ENCODE data around the gene HAUS5. TPM values are rescaled to one million over a fixed set of nuclear protein-coding genes. Genes with fewer than 3 reads are reported as not detected.
"Not testable (repeated sequence)": the region's sequence is repeated elsewhere in the genome, so short reads cannot be mapped to it uniquely, and the experiment has no call there.

HAUS5 gene
- total and polyA plus RNA-seq, 2 donors (not counting 1 experiment from before 2014, with no cell fraction given) = 32.2 to 42.8 TPM

- 74% methylated on average over 6 of the region's 9 CpGs for WGBS (ENCODE audit: insufficient coverage)
- H2AFZ ChIP-seq (ENCODE audit: insufficient read depth, low read depth, low read length, poor library complexity, severe bottlenecking) = no peak overlapping the region
- TF ChIP-seq CTCF (IDR thresholded peaks at IDR 0.05) (no peak), EZH2 (IDR thresholded peaks at IDR 0.05; ENCODE audit: borderline replicate concordance, insufficient read depth, low read depth, low read length, poor library complexity, severe bottlenecking) (no peak)
- H3K4me3 ChIP-seq (ENCODE audit: control extremely low read depth in 1 of 5, extremely low read depth in 1 of 5, insufficient read depth in 1 of 5, low read depth in 2 of 5, low read length in 4 of 5) = no peak overlapping the region
- no peaks in the 10 kb centered on the region for H3K9me3 Mint-ChIP-seq (ENCODE audit: insufficient read depth)
- ChIA-PET POLR2A (no interaction called here), CTCF (interaction anchor here (0.6 to 1.0 kb wide), 2 partner anchors 42 to 44 kb away, joined by 3 to 7 read pairs; no protein-coding TSS in a partner anchor)
- H3K27me3 ChIP-seq (replicated peaks in 1 of 4; ENCODE audit: control extremely low read depth in 1 of 4, control insufficient read depth in 3 of 4, insufficient read depth in 4 of 4, low read length in 3 of 4) = no peaks in the 10 kb centered on the region
- peaks cover 6 to 35% of the 10 kb centered on the region in 2 experiments for H3K36me3 ChIP-seq (replicated peaks in 1 of 2; ENCODE audit: control extremely low read depth in 1 of 2, control insufficient read depth in 1 of 2, extremely low read depth in 1 of 2, insufficient read depth in 2 of 2, low read length in 1 of 2)
- no peaks in the 10 kb centered on the region for H3K27me3 Mint-ChIP-seq
- no peak overlapping the region for H3K4me3 Mint-ChIP-seq
- peak overlapping the region in 1 of 2 donors; percentile 14 for H3K27ac ChIP-seq (ENCODE audit: low read length in 2 of 2)
- DNase-seq (no peak), ATAC-seq (ENCODE audit: low read depth) (no peak)
- no peak overlapping the region for H3K9ac ChIP-seq (ENCODE audit: low read length)
- H3K79me2 ChIP-seq (ENCODE audit: control insufficient read depth, insufficient read depth, low read length) = peaks cover 57% of the 10 kb centered on the region
- peaks cover 29% of the 10 kb centered on the region for H3K4me1 Mint-ChIP-seq
- H3K27ac Mint-ChIP-seq = no peak overlapping the region
- intact Hi-C loops (cut with micrococcal nuclease) = no loop called here
- peaks cover 13% of the 10 kb centered on the region for H4K20me1 ChIP-seq (ENCODE audit: control insufficient read depth, insufficient read depth, low read length, poor library complexity, severe bottlenecking)
- H3K9me3 ChIP-seq (ENCODE audit: control extremely low read depth in 1 of 3, control insufficient read depth in 2 of 3, insufficient read depth in 1 of 3, low read length in 2 of 3) = peaks cover 0 to 5% (median 0%) of the 10 kb centered on the region in 3 donors
- H3K4me2 ChIP-seq (replicated peaks; ENCODE audit: low read depth, low read length, poor library complexity, severe bottlenecking) = no peak overlapping the region
- peaks cover 10 to 26% of the 10 kb centered on the region in 2 donors for H3K4me1 ChIP-seq (ENCODE audit: control insufficient read depth in 2 of 2, insufficient read depth in 2 of 2, low read length in 2 of 2)
Measured at GRCh38 chr19:35650581-35650980, 38.0 kb downstream of the HAUS5 start.

- H3K9me3 ChIP-seq (ENCODE audit: control extremely low read depth in 1 of 3, control insufficient read depth in 2 of 3, insufficient read depth in 1 of 3, low read length in 2 of 3); DNase-seq; H3K4me2 ChIP-seq (replicated peaks; ENCODE audit: low read depth, low read length, poor library complexity, severe bottlenecking); H3K4me3 ChIP-seq (ENCODE audit: control extremely low read depth in 1 of 5, extremely low read depth in 1 of 5, insufficient read depth in 1 of 5, low read depth in 2 of 5, low read length in 4 of 5); H3K4me3 Mint-ChIP-seq; POLR2A ChIA-PET; H3K27me3 ChIP-seq (replicated peaks in 1 of 4; ENCODE audit: control extremely low read depth in 1 of 4, control insufficient read depth in 3 of 4, insufficient read depth in 4 of 4, low read length in 3 of 4); H2AFZ ChIP-seq (ENCODE audit: insufficient read depth, low read depth, low read length, poor library complexity, severe bottlenecking); H3K9ac ChIP-seq (ENCODE audit: low read length); H3K27me3 Mint-ChIP-seq; H3K4me1 Mint-ChIP-seq; H3K9me3 Mint-ChIP-seq (ENCODE audit: insufficient read depth); H3K27ac Mint-ChIP-seq; H3K27ac ChIP-seq (ENCODE audit: low read length in 2 of 2); H3K4me1 ChIP-seq (ENCODE audit: control insufficient read depth in 2 of 2, insufficient read depth in 2 of 2, low read length in 2 of 2); intact Hi-C loops (cut with micrococcal nuclease); ATAC-seq (ENCODE audit: low read depth); CTCF ChIA-PET: not testable (repeated sequence)
- 90% methylated on average over 2 of the region's 6 CpGs for WGBS (ENCODE audit: insufficient coverage)
- Histone ChIP-seq H4K20me1 (ENCODE audit: control insufficient read depth, insufficient read depth, low read length, poor library complexity, severe bottlenecking) (peaks cover 13% of the 10 kb centered on the region), H3K79me2 (ENCODE audit: control insufficient read depth, insufficient read depth, low read length) (peaks cover 49% of the 10 kb centered on the region), H3K36me3 (replicated peaks in 1 of 2; ENCODE audit: control extremely low read depth in 1 of 2, control insufficient read depth in 1 of 2, extremely low read depth in 1 of 2, insufficient read depth in 2 of 2, low read length in 1 of 2) (peaks cover 8 to 70% of the 10 kb centered on the region in 2 experiments)
Measured at GRCh38 chr19:35654828-35655227, 42.3 kb downstream of the HAUS5 start.

All from B cell (primary cell).